H1 (cell line): Measurements from ENCODE around the gene C1QTNF4.

ENCODE experiments used
- SIN3A ChIP-seq, 2 experiments: IDR thresholded peaks in 1 of 2; conservative IDR thresholded peaks in 1 of 2; 2 replicates each; pipeline ENCODE4 v1.6.1; 2011 to 2012; ENCODE audit warnings: low read length in 2 of 2, improper control_type of control experiment in 1 of 2, low read depth in 1 of 2, mild to moderate bottlenecking in 1 of 2
- TF ChIP-seq, protein P1 (sequence below), 3 experiments: IDR thresholded peaks; 1 replicate in 2 of 3; 2 replicates in 1 of 3; pipeline versions ENCODE4 v1.5.1 to v1.6.1; 2011; ENCODE audit warnings: low read length in 3 of 3, mild to moderate bottlenecking in 3 of 3, inconsistent platforms in 2 of 3, low read depth in 1 of 3, moderate library complexity in 1 of 3; ENCODE audit not compliant: insufficient read depth in 1 of 3; ENCODE audit errors: control extremely low read depth in 1 of 3

DNA sequence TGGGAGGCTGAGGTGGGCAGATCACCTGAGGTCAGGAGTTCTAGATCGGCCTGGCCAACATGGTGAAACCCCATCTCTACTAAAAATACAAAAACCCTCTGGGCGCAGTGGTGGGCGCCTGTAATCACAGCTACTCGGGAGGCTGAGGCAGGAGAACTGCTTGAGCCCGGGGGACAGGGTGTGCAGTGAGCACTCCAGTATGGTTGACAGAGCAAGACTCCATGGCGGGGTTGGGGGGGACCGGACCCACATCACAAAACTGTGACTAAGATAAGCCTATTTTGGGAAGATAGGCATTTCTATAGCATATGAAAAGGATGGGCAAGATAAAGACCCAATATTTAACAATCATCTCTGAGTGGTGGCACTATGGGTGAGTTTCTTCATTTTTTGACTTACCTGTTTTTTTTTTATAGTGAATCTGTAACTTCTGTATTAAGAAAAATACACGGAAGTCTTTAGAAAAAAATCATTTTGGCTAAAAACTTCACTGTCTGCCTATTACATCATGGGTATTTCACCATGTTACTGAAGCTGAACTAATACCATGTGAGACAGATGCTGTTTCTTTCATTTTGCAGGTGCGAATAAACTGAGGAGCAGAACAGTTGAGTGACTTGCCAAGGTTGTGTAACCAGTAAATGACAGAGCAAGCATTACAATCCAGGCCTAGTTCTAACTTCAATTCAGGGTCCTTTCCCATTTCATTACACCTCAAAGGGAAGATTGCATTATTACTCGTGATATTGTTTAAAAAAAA, 43.7 kb downstream of the C1QTNF4 start:
- TF ChIP-seq, protein P1, sequence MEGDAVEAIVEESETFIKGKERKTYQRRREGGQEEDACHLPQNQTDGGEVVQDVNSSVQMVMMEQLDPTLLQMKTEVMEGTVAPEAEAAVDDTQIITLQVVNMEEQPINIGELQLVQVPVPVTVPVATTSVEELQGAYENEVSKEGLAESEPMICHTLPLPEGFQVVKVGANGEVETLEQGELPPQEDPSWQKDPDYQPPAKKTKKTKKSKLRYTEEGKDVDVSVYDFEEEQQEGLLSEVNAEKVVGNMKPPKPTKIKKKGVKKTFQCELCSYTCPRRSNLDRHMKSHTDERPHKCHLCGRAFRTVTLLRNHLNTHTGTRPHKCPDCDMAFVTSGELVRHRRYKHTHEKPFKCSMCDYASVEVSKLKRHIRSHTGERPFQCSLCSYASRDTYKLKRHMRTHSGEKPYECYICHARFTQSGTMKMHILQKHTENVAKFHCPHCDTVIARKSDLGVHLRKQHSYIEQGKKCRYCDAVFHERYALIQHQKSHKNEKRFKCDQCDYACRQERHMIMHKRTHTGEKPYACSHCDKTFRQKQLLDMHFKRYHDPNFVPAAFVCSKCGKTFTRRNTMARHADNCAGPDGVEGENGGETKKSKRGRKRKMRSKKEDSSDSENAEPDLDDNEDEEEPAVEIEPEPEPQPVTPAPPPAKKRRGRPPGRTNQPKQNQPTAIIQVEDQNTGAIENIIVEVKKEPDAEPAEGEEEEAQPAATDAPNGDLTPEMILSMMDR (IDR thresholded peaks at IDR 0.05; ENCODE audit: control extremely low read depth in 1 of 3, insufficient read depth in 1 of 3, low read depth in 1 of 3, low read length in 3 of 3): no peak
- TF ChIP-seq SIN3A (conservative IDR thresholded peaks at IDR 0.05 in 1 of 2, IDR thresholded peaks at IDR 0.05 in 1 of 2; ENCODE audit: low read depth in 1 of 2, low read length in 2 of 2): no peak
